NCI-H2196 treated with DMSO at 0.1 percent for 48 hours (cell line): ENCODE results near the gene GNPNAT1.
"Not testable (repeated sequence)": the region's sequence is repeated elsewhere in the genome, so short reads cannot be mapped to it uniquely, and the experiment has no call there.

Experiments
- DNase-seq: peaks from one replicate; lab custom pipeline; 2025; ENCODE audit not compliant: unreplicated experiment; lab: John Stamatoyannopoulos, UW

GNPNAT1 gene

GRCh38 chr14:52790011-52790755 lies 1.2 kb downstream of the GNPNAT1 start:
- no peak for DNase-seq

- no peak for DNase-seq
Observed at GRCh38 chr14:52789118-52789517, 2.3 kb downstream of the GNPNAT1 start.

DNA sequence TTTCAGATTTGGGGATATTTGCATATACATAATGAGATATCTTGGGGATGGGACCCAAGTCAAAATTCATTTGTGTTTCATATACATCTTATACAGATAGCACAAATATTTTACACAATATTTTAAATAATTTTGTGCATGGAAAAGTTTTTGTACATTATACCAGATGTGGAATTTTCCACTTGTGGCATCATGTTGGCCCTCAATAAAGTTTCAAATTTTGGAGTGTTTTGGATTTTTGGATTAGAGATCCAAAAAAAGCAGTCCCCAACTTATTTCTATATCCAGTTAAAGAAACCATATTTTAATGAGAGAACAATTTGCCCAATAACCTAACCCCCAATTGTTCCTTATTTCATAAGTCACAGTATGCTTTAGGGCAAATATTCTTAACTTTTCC lies 4.5 kb downstream of the GNPNAT1 start:
- DNase-seq, result no peak

GRCh38 chr14:52783206-52783605 lies 8.2 kb downstream of the GNPNAT1 start:
- DNase-seq, result no peak

- DNase-seq, result no peak
Observed at GRCh38 chr14:52781629-52782028, 9.8 kb downstream of the GNPNAT1 start.

DNA sequence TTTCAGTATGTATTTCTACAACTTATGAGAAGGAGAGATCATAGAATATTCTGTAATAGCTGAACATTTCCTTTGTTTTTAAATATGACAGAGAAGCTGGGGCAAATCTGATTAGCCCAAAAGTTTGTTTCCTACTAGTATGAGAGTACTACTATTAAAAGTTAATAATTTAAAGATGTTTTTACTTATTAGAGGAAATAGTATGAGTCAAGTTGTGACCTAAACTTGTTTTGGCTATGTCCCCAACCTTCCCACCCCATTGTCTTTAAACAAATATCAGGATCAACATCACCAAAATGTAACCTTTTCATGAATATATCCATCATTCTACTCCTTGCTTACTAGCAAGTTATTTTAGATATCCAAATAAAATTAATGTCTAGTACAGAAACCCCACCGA lies 10.5 kb downstream of the GNPNAT1 start:
- DNase-seq, result no peak

DNA sequence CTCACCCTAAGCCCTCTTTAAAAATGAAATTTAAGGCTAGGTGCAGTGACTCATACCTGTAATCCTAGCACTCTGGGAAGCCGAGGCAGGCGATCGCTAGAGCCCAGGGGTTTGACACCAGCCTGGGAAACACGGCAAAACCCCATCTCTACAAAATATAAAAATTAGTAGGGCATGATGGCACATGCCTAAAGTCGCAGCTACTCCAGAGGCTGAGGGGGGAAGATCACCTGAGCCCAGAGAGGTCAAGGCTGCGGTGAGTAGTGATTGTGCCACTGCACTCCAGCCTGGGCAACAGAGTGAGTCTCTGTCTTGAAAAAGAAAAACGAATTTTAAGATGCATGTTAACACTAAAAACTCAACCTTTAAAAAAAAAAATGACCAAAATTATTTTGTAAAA lies 12.7 kb downstream of the GNPNAT1 start:
- no peak for DNase-seq

GRCh38 chr14:52776816-52777215 lies 14.6 kb downstream of the GNPNAT1 start:
- DNase-seq, result no peak

GRCh38 chr14:52769887-52770286 lies 21.5 kb downstream of the GNPNAT1 start:
- no peak for DNase-seq

- DNase-seq, result no peak
Observed at GRCh38 chr14:52767058-52767833, 24.2 kb downstream of the GNPNAT1 start.

DNA sequence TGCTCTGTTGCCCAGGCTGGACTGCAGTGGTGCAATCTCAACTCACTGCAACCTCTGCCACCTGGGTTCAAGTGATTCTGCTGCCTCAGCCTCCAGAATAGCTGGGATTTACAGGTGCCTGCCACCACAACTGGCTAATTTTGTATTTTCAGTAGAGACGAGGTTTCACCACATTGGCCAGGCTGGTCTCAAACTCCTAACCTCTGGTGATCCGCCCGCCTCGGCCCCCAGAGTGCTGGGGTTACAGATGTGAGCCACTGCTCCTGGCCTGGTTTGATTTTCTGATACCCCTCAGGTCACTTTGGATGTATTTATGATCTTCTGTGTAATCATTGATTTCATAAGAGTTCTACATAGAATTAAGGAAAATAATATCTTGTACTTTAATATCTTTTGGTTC lies 28.5 kb downstream of the GNPNAT1 start:
- not testable (repeated sequence) for DNase-seq

DNA sequence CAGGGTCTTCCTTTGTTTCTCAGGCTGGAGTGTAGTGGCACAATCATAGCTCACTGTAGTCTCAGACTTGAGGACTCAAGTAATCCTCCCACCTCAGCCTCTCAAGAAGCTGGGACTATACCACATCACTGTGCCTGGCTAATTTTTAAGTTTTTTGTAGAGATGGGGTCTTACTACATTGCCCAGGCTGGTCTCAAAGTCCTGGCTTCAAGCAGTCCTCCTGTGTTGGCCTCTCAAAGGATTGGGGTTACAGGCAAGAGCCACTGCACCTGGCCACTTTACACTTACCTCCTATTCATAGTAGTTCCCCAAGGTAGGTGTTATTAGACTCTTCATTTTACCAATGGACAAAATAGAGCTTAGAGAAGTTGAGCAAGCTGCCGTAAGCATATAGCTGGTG lies 32.3 kb downstream of the GNPNAT1 start:
- no peak for DNase-seq

- DNase-seq, result no peak
Observed at GRCh38 chr14:52755607-52756316, 35.6 kb downstream of the GNPNAT1 start.

DNA sequence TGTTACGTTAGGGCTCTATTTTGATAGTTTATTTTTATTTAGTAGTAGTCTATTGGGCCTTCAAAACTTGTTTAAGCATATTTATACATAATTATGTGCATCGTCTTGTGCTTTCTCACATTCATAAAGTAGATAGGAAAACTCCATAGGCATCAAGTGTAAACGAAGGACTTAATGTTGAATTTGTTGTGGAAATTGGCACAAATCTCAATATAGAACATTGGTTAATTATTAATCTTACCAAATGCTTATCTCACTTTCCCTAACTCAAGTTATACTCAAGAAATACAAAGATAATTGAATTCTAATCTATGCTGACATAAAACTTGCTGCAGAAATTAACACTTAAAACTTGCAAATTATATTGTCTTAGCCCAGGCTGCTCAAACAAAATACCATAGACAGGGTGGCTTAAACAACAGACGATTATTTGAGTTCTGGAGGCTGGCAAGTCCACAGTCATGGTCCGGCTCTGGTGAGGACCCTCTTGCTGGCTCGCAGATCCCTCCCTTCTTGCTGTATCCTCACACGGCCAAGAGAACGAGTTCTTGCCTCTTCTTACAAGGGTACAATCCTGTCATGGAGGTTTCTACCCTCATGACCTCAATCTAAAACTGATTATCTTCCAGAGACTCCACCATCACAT lies 42.6 kb downstream of the GNPNAT1 start:
- DNase-seq, result no peak

DNA sequence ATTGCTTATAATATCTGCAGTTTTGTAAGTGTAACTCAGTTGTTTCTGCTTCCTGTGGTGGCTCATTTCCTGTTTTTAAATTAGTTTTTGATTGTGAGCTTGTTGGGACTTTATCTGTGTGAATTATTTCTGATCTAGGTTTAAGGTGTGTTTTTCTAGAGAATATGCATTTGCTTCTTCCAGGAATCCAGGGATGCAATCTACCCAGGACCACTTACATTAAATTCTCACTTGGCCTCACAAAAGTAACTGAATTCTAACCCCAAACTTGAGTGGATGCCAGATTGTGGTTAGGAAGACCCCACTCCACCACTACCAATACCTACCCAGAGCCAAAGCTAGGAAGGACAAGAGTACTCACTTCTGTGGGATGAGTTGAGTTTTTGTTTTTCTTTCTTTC lies 49.5 kb downstream of the GNPNAT1 start:
- no peak for DNase-seq

GRCh38 chr14:52740751-52741150 lies 50.7 kb downstream of the GNPNAT1 start:
- DNase-seq, result no peak

- no peak for DNase-seq
Observed at GRCh38 chr14:52738409-52738808, 53.0 kb downstream of the GNPNAT1 start.

DNA sequence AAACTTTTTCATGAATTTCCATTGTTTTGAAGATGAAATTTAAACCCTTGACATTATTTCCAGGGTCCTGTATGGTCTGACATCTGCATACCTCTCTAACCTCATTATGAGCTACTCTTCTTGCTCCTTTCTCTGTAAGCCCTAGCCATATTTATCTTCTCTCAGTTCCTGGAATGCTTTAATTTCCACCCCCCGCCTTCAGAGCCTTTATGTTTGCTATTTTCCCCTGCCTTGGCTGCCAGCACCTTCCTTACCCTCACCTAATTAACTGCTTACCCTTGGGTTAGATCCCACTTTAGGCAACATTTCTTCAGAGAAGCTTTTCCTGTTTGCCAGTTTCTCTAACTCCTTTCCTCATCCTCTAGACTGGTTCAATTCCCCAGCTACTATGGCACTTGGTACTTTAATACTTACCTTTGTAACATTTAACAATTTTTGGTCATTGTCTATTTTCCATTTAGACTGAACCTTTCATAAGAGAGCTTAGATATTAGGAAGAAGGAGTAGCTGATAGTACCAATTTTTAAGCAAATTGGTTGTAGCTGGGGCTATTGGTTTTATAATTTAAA lies 55.4 kb downstream of the GNPNAT1 start:
- DNase-seq, result no peak

- no peak for DNase-seq
Observed at GRCh38 chr14:52733824-52734223, 57.6 kb downstream of the GNPNAT1 start.

DNA sequence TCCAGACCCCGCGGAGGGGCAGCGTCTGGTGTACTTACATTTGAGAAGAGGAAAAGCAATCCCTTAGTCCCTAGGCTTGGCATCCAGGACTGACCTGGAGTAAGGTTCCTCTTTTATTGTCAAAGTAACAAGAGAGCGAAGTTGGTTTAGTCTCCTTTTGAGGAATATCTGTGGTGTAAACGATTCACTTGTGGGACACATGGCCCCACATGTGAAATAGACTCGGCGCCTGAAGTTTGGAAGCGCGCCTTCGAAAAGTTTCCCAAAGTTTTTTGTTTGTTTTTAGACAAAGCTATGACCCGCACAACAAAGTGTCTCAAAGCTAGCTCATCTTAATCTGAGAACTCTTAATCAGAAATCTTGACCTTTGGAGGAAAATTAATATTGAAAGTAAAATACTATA lies 60.7 kb downstream of the GNPNAT1 start:
- DNase-seq, result no peak
